Measurements from ENCODE around the gene RALGAPA2. TPM values are rescaled to one million over a fixed set of nuclear protein-coding genes. Genes with fewer than 3 reads are reported as not detected.

Gene RALGAPA2
- total RNA-seq, 1 experiment from 2014 or later: 13.4 TPM

- no peaks in the 10 kb centered on the region for H3K9me3 ChIP-seq (ENCODE audit: control insufficient read depth, insufficient read depth, low read depth, low read length)
- no peaks in the 10 kb centered on the region for H3K4me1 ChIP-seq (ENCODE audit: control insufficient read depth, insufficient read depth, low read length)
- no peak for ATAC-seq
- in situ Hi-C loops (cut with HindIII; ENCODE audit: low pct_unique_long_range_greater_than_20kb, low sequenced_read_pairs) (no loop called here), intact Hi-C loops (cut with micrococcal nuclease; ENCODE audit: unreplicated experiment) (no loop called here)
- no TSS peak for BruUV-seq (replicated peaks)
- POLR2A ChIA-PET: no interaction called here
- CTCF ChIA-PET: no interaction called here
- DNase-seq (ENCODE audit: low read depth, low spot score): no peak
- no peak overlapping the region for H3K27ac ChIP-seq (ENCODE audit: low read length)
- no peak overlapping the region for H3K4me3 ChIP-seq (ENCODE audit: low read depth in 2 of 2, low read length in 2 of 2)
- no peak for TF ChIP-seq TCF7L2 (IDR thresholded peaks at IDR 0.05; ENCODE audit: low read depth, low read length)
- no peak for TF ChIP-seq POLR2AphosphoS5 (IDR thresholded peaks at IDR 0.05; ENCODE audit: low read depth, low read length)
- no peak for TF ChIP-seq CTCF (IDR thresholded peaks at IDR 0.05)
- no peak for TF ChIP-seq SIN3A (IDR thresholded peaks at IDR 0.05; ENCODE audit: borderline replicate concordance, insufficient read depth, low read depth, low read length)
- TF ChIP-seq REST (IDR thresholded peaks at IDR 0.05; ENCODE audit: insufficient read depth in 1 of 2, low read depth in 2 of 2, low read length in 1 of 2): no peak
- H3K36me3 ChIP-seq (ENCODE audit: control insufficient read depth, insufficient read depth, low read length): no peaks in the 10 kb centered on the region
- H3K27me3 ChIP-seq (ENCODE audit: control insufficient read depth, insufficient read depth, low read length): no peaks in the 10 kb centered on the region
Observed at GRCh38 chr20:20566516-20566915, 145.9 kb downstream of the RALGAPA2 start.

GRCh38 chr20:20564279-20564678 is 148.2 kb downstream of the RALGAPA2 start:
- H3K27me3 ChIP-seq (ENCODE audit: control insufficient read depth, insufficient read depth, low read length): no peaks in the 10 kb centered on the region
- ChIA-PET POLR2A (interaction anchor here (0.7 kb wide), 1 partner anchor 11 kb away, joined by 3 read pairs; no protein-coding TSS in a partner anchor), CTCF (no interaction called here)
- ATAC-seq: no peak
- BruUV-seq (replicated peaks): no TSS peak
- intact Hi-C loops (cut with micrococcal nuclease; ENCODE audit: unreplicated experiment) (no loop called here), in situ Hi-C loops (cut with HindIII; ENCODE audit: low pct_unique_long_range_greater_than_20kb, low sequenced_read_pairs) (no loop called here)
- no peak for DNase-seq (ENCODE audit: low read depth, low spot score)
- H3K4me3 ChIP-seq (ENCODE audit: low read depth in 2 of 2, low read length in 2 of 2): no peak overlapping the region
- no peaks in the 10 kb centered on the region for H3K9me3 ChIP-seq (ENCODE audit: control insufficient read depth, insufficient read depth, low read depth, low read length)
- no peaks in the 10 kb centered on the region for H3K4me1 ChIP-seq (ENCODE audit: control insufficient read depth, insufficient read depth, low read length)
- TF ChIP-seq REST (IDR thresholded peaks at IDR 0.05; ENCODE audit: insufficient read depth in 1 of 2, low read depth in 2 of 2, low read length in 1 of 2): no peak
- TF ChIP-seq SIN3A (IDR thresholded peaks at IDR 0.05; ENCODE audit: borderline replicate concordance, insufficient read depth, low read depth, low read length): no peak
- no peak for TF ChIP-seq CTCF (IDR thresholded peaks at IDR 0.05)
- no peak for TF ChIP-seq TCF7L2 (IDR thresholded peaks at IDR 0.05; ENCODE audit: low read depth, low read length)
- no peak for TF ChIP-seq POLR2AphosphoS5 (IDR thresholded peaks at IDR 0.05; ENCODE audit: low read depth, low read length)
- H3K27ac ChIP-seq (ENCODE audit: low read length): no peak overlapping the region
- no peaks in the 10 kb centered on the region for H3K36me3 ChIP-seq (ENCODE audit: control insufficient read depth, insufficient read depth, low read length)

Data from Panc1 (cell line).